MCF 10A (cell line): Measurements from ENCODE around the gene G6PD. TPM values are rescaled to one million over a fixed set of nuclear protein-coding genes. Genes with fewer than 3 reads are reported as not detected.

ENCODE experiments used
- BruUV-seq: library from RNA; stranded (reverse); fragments of 400-500 nt; replicated peaks from 2 replicates; lab custom pipeline; 2021; lab: Mats Ljungman, UMichigan
- CTCF ChIA-PET: fragments of 300-600 bp; sonication (Branson Sonifier 250); formaldehyde crosslinking; extraction: SDS; loops from one replicate; lab custom pipeline; 2021; ENCODE audit warnings: antibody characterized with exemption, inconsistent platforms; lab: Yijun Ruan, JAX
- POLR2A ChIA-PET: fragments of 300-600, 350-650 bp; sonication (Branson Sonifier 250); formaldehyde crosslinking; extraction: SDS; loops from one replicate; lab custom pipeline; 2020; ENCODE audit warnings: antibody characterized with exemption, inconsistent platforms; lab: Yijun Ruan, JAX
- DNase-seq: peaks from one replicate; pipeline ENCODE4 v3.0.0-alpha.2; 2018; ENCODE audit not compliant: unreplicated experiment
- H3K27ac Mint-ChIP-seq: one replicate; pipeline ENCODE4 v1.8.0; 2022; ENCODE audit warnings: mild to moderate bottlenecking, low read depth, mixed read lengths; ENCODE audit not compliant: unreplicated experiment
- H3K27me3 Mint-ChIP-seq: one replicate; pipeline ENCODE4 v1.8.0; 2022; ENCODE audit warnings: mixed read lengths; ENCODE audit not compliant: insufficient read depth, unreplicated experiment
- H3K36me3 Mint-ChIP-seq: one replicate; pipeline ENCODE4 v1.8.0; 2022; ENCODE audit warnings: mild to moderate bottlenecking, moderate library complexity, mixed read lengths; ENCODE audit not compliant: insufficient read depth, unreplicated experiment
- H3K4me1 Mint-ChIP-seq: one replicate; pipeline ENCODE4 v1.8.0; 2022; ENCODE audit warnings: mixed read lengths; ENCODE audit not compliant: insufficient read depth, unreplicated experiment
- H3K4me3 Mint-ChIP-seq: one replicate; pipeline ENCODE4 v1.8.0; 2022; ENCODE audit warnings: mild to moderate bottlenecking, moderate library complexity, mixed read lengths; ENCODE audit not compliant: unreplicated experiment
- H3K9me3 Mint-ChIP-seq: one replicate; pipeline ENCODE4 v1.8.0; 2022; ENCODE audit warnings: mixed read lengths; ENCODE audit not compliant: unreplicated experiment
- CTCF ChIP-seq: fragments of 200-600 bp; IDR thresholded peaks from one replicate; pipeline ENCODE4 v1.8.0; 2022; ENCODE audit warnings: antibody characterized with exemption, mild to moderate bottlenecking; ENCODE audit not compliant: unreplicated experiment
- intact Hi-C: fragments of 100-400 bp; cut with micrococcal nuclease; formaldehyde crosslinking; loops from 2 replicates; pipeline ENCODE4 v1.14.1; 2022
- total RNA-seq: library from RNA; stranded (reverse); gene quantifications from 2 replicates; pipeline ENCODE4 v1.2.3, GENCODE V29; 2022

The G6PD gene
- total RNA-seq, 1 experiment from 2014 or later, result 49.5 TPM

- H3K4me1 Mint-ChIP-seq, result no peaks in the 10 kb centered on the region
- H3K9me3 Mint-ChIP-seq, result peaks cover 15% of the 10 kb centered on the region
- no peak overlapping the region for H3K4me3 Mint-ChIP-seq
- no peak overlapping the region for H3K27ac Mint-ChIP-seq
- H3K27me3 Mint-ChIP-seq, result peaks cover 33% of the 10 kb centered on the region
- CTCF ChIA-PET, result interaction anchor here (1.2 kb wide), 1 partner anchor 15 kb away, joined by 3 read pairs; no protein-coding TSS in a partner anchor
- POLR2A ChIA-PET, result interaction anchor here (0.9 kb wide), 1 partner anchor 26 kb away, joined by 3 read pairs; no protein-coding TSS in a partner anchor
- H3K36me3 Mint-ChIP-seq, result peaks cover 7% of the 10 kb centered on the region
- BruUV-seq, result no TSS peak
- no peak for DNase-seq
- intact Hi-C loops, result no loop called here
- TF ChIP-seq CTCF, result no peak
These were observed 34.9 kb downstream of the G6PD start for GRCh38 chrX:154511761-154512160.

- Mint-ChIP-seq H3K27me3 (peaks cover 33% of the 10 kb centered on the region), H3K36me3 (peaks cover 17% of the 10 kb centered on the region), H3K27ac (no peak overlapping the region), H3K4me3 (no peak overlapping the region), H3K9me3 (peaks cover 15% of the 10 kb centered on the region), H3K4me1 (no peaks in the 10 kb centered on the region)
- no TSS peak for BruUV-seq
- ChIA-PET POLR2A (no interaction called here), CTCF (no interaction called here)
- intact Hi-C loops, result no loop called here
- TF ChIP-seq CTCF, result no peak
- no peak for DNase-seq
These were observed 37.2 kb downstream of the G6PD start for GRCh38 chrX:154509455-154509854.

GRCh38 chrX:154508384-154508745 is 38.3 kb downstream of the G6PD start:
- Mint-ChIP-seq H3K36me3 (peaks cover 17% of the 10 kb centered on the region), H3K27me3 (peaks cover 23% of the 10 kb centered on the region), H3K27ac (no peak overlapping the region), H3K4me1 (no peaks in the 10 kb centered on the region), H3K9me3 (peaks cover 15% of the 10 kb centered on the region), H3K4me3 (no peak overlapping the region)
- ChIA-PET CTCF (no interaction called here), POLR2A (interaction anchor here (1.4 kb wide), 1 partner anchor 9 kb away, joined by 3 read pairs; no protein-coding TSS in a partner anchor)
- intact Hi-C loops, result no loop called here
- no TSS peak for BruUV-seq
- TF ChIP-seq CTCF, result no peak
- DNase-seq, result no peak

- intact Hi-C loops, result no loop called here
- no peak overlapping the region for H3K27ac Mint-ChIP-seq
- no peak for DNase-seq
- no peak for TF ChIP-seq CTCF
- H3K4me3 Mint-ChIP-seq, result no peak overlapping the region
- no TSS peak for BruUV-seq
- H3K36me3 Mint-ChIP-seq, result peaks cover 17% of the 10 kb centered on the region
- peaks cover 21% of the 10 kb centered on the region for H3K27me3 Mint-ChIP-seq
- H3K9me3 Mint-ChIP-seq, result peaks cover 15% of the 10 kb centered on the region
- ChIA-PET CTCF (no interaction called here), POLR2A (interaction anchor here (0.7 to 1.4 kb wide), 3 partner anchors 8 to 17 kb away, joined by 3 to 4 read pairs (median 3); partner anchors contain the start of genes FAM3A and SLC10A3)
- H3K4me1 Mint-ChIP-seq, result no peaks in the 10 kb centered on the region
These were observed 38.8 kb downstream of the G6PD start for GRCh38 chrX:154507673-154508383.
